OCI-LY3 (cell line): Measurements from ENCODE around the gene SMAD3.

Experiments used
- H2AFZ ChIP-seq: fragments of 200-600, 300-600 bp; shearing (Covaris generic); 2 replicates; pipeline ENCODE4 v1.6.0; 2014; ENCODE audit warnings: antibody characterized with exemption, low read depth, low read length
- H3K27ac ChIP-seq: fragments of 200-600, 300-600 bp; sonication (generic); 2 replicates; pipeline ENCODE4 v1.5.1; 2014; ENCODE audit warnings: mild to moderate bottlenecking, low read length, moderate library complexity, mixed read lengths
- H3K27me3 ChIP-seq: fragments of 200-600, 300-600 bp; sonication (generic); 2 replicates; pipeline ENCODE4 v1.6.1; 2014; ENCODE audit warnings: low read depth, low read length, mixed read lengths
- H3K36me3 ChIP-seq: fragments of 200-600, 300-600 bp; sonication (generic); replicated peaks from 2 replicates; pipeline ENCODE3; 2014; ENCODE audit warnings: low read depth, low read length, mixed read lengths
- H3K4me1 ChIP-seq: fragments of 300-600, 200-600 bp; sonication (generic); 2 replicates; pipeline ENCODE4 v1.6.1; 2014; ENCODE audit warnings: low read length, mixed read lengths
- H3K4me2 ChIP-seq: fragments of 200-600, 300-600 bp; sonication (generic); 2 replicates; pipeline ENCODE4 v1.6.1; 2014; ENCODE audit warnings: low read length, mixed read lengths
- H3K4me3 ChIP-seq: fragments of 300-600, 200-600 bp; sonication (generic); 2 replicates; pipeline ENCODE4 v1.5.1; 2014; ENCODE audit warnings: antibody characterized with exemption, mild to moderate bottlenecking, low read length, moderate library complexity
- H3K79me2 ChIP-seq: fragments of 300-600, 200-600 bp; shearing (Covaris generic); 2 replicates; pipeline ENCODE4 v1.6.1; 2014; ENCODE audit warnings: mild to moderate bottlenecking, low read length, mixed read lengths
- H3K9ac ChIP-seq: fragments of 300-600, 200-600 bp; shearing (Covaris generic); 2 replicates; pipeline ENCODE4 v1.6.0; 2014; ENCODE audit warnings: mild to moderate bottlenecking, low read length, moderate library complexity
- H3K9me3 ChIP-seq: fragments of 200-600, 300-600 bp; shearing (Covaris generic); 2 replicates; pipeline ENCODE4 v1.6.1; 2014; ENCODE audit warnings: low read length, mixed read lengths; ENCODE audit not compliant: insufficient read depth
- H4K20me1 ChIP-seq: fragments of 200-600, 300-600 bp; sonication (generic); 2 replicates; pipeline ENCODE4 v1.6.1; 2016; ENCODE audit warnings: low read length, mixed read lengths; ENCODE audit not compliant: insufficient read depth
- CTCF ChIP-seq: fragments of 200-600, 300-600 bp; sonication (generic); IDR thresholded peaks from 2 replicates; pipeline ENCODE4 v1.5.1; 2014; ENCODE audit warnings: antibody characterized with exemption, low read length, low read depth
- EZH2phosphoT487 ChIP-seq: fragments of 200-600 bp; shearing (Covaris generic); IDR thresholded peaks from 2 replicates; pipeline ENCODE4 v1.6.1; 2018; ENCODE audit warnings: antibody characterized with exemption, mixed run types, low read depth

Gene SMAD3

GRCh38 chr15:67212684-67213367 lies 147.4 kb downstream of the SMAD3 start:
- Histone ChIP-seq H3K36me3 (peaks cover 11% of the 10 kb centered on the region), H2AFZ (no peak overlapping the region), H3K4me3 (no peak overlapping the region), H3K9me3 (no peaks in the 10 kb centered on the region), H3K27ac (no peak overlapping the region), H3K4me1 (peaks cover 8% of the 10 kb centered on the region), H3K27me3 (no peaks in the 10 kb centered on the region), H3K4me2 (no peak overlapping the region), H4K20me1 (no peaks in the 10 kb centered on the region), H3K9ac (no peak overlapping the region), H3K79me2 (no peaks in the 10 kb centered on the region)
- no peak for TF ChIP-seq CTCF

GRCh38 chr15:67215102-67215501 lies 149.7 kb downstream of the SMAD3 start:
- Histone ChIP-seq H3K9ac (no peak overlapping the region), H3K9me3 (no peaks in the 10 kb centered on the region), H3K4me2 (no peak overlapping the region)

GRCh38 chr15:67216859-67217258 lies 151.5 kb downstream of the SMAD3 start:
- Histone ChIP-seq H3K9ac (no peak overlapping the region), H3K4me3 (no peak overlapping the region), H3K27me3 (no peaks in the 10 kb centered on the region), H4K20me1 (no peaks in the 10 kb centered on the region), H3K4me2 (no peak overlapping the region), H2AFZ (no peak overlapping the region), H3K4me1 (peaks cover 10% of the 10 kb centered on the region), H3K79me2 (no peaks in the 10 kb centered on the region), H3K36me3 (peaks cover 12% of the 10 kb centered on the region), H3K9me3 (no peaks in the 10 kb centered on the region), H3K27ac (no peak overlapping the region)
- TF ChIP-seq EZH2phosphoT487 (no peak), CTCF (no peak)

More at GRCh38 chr15:67215102-67215501, 149.7 kb downstream of the SMAD3 start:
- Histone ChIP-seq H3K79me2 (no peaks in the 10 kb centered on the region), H2AFZ (no peak overlapping the region), H3K4me3 (no peak overlapping the region), H3K4me1 (peaks cover 8% of the 10 kb centered on the region), H4K20me1 (no peaks in the 10 kb centered on the region), H3K27ac (no peak overlapping the region), H3K36me3 (peaks cover 8% of the 10 kb centered on the region), H3K27me3 (no peaks in the 10 kb centered on the region)
- TF ChIP-seq CTCF (no peak), EZH2phosphoT487 (no peak)

GRCh38 chr15:67218428-67218827 lies 153.0 kb downstream of the SMAD3 start:
- no peaks in the 10 kb centered on the region for H3K27me3 ChIP-seq
- H3K27ac ChIP-seq, result no peak overlapping the region
- no peak overlapping the region for H2AFZ ChIP-seq
- TF ChIP-seq EZH2phosphoT487 (no peak), CTCF (no peak)
- no peaks in the 10 kb centered on the region for H3K79me2 ChIP-seq
- H4K20me1 ChIP-seq, result no peaks in the 10 kb centered on the region
- no peak overlapping the region for H3K9ac ChIP-seq
- peaks cover 17% of the 10 kb centered on the region for H3K4me1 ChIP-seq
- no peaks in the 10 kb centered on the region for H3K9me3 ChIP-seq
- no peak overlapping the region for H3K4me3 ChIP-seq
- peaks cover 12% of the 10 kb centered on the region for H3K36me3 ChIP-seq
- no peak overlapping the region for H3K4me2 ChIP-seq
